Activated T-helper 2 cell treated with anti-CD3 and anti-CD28 coated beads, Interferon-gamma antibody, Interleukin-2, Interleukin-4, amounts not matched to agents 10 μg/mL and 5 μg/mL and 100 μg/mL, durations not matched to agents 14 hours and 24 hours and 36 hours (primary cell): ENCODE results near the gene HYAL4. TPM values are rescaled to one million over a fixed set of nuclear protein-coding genes. Genes with fewer than 3 reads are reported as not detected.
"Not testable (repeated sequence)": the region's sequence is repeated elsewhere in the genome, so short reads cannot be mapped to it uniquely, and the experiment has no call there.

Experiments
- DNase-seq: peaks from one replicate; pipeline ENCODE4 v3.0.0; 2021; ENCODE audit warnings: low spot score
- H3K27ac Mint-ChIP-seq: one replicate; pipeline ENCODE4 v1.8.0; 2021; ENCODE audit warnings: mixed read lengths
- H3K27me3 Mint-ChIP-seq: one replicate; pipeline ENCODE4 v1.8.0; 2021; ENCODE audit warnings: low read depth, mixed read lengths
- H3K36me3 Mint-ChIP-seq: one replicate; pipeline ENCODE4 v1.8.0; 2021; ENCODE audit warnings: low read depth, mixed read lengths
- H3K4me1 Mint-ChIP-seq: one replicate; pipeline ENCODE4 v1.8.0; 2021; ENCODE audit warnings: low read depth, mixed read lengths
- H3K4me3 Mint-ChIP-seq: one replicate; pipeline ENCODE4 v1.8.0; 2021; ENCODE audit warnings: low read depth, mild to moderate bottlenecking, moderate library complexity, mixed read lengths
- H3K9me3 Mint-ChIP-seq: one replicate; pipeline ENCODE4 v1.8.0; 2021; ENCODE audit warnings: mixed read lengths
- intact Hi-C: fragments of 100-400 bp; cut with micrococcal nuclease; formaldehyde crosslinking; loops from one replicate; pipeline ENCODE4 v1.15.1; 2023
- total RNA-seq: library from RNA; stranded (reverse); gene quantifications from 2 replicates; pipeline ENCODE4 v1.2.3, GENCODE V29; 2022

Gene HYAL4
- total RNA-seq, 1 donor from 2014 or later = not detected

GRCh38 chr7:123854291-123854690 is 9.3 kb downstream of the HYAL4 start:
- DNase-seq, intact Hi-C loops, H3K4me3 Mint-ChIP-seq, H3K27ac Mint-ChIP-seq, H3K27me3 Mint-ChIP-seq, H3K36me3 Mint-ChIP-seq, H3K9me3 Mint-ChIP-seq, H3K4me1 Mint-ChIP-seq: not testable (repeated sequence)

DNA sequence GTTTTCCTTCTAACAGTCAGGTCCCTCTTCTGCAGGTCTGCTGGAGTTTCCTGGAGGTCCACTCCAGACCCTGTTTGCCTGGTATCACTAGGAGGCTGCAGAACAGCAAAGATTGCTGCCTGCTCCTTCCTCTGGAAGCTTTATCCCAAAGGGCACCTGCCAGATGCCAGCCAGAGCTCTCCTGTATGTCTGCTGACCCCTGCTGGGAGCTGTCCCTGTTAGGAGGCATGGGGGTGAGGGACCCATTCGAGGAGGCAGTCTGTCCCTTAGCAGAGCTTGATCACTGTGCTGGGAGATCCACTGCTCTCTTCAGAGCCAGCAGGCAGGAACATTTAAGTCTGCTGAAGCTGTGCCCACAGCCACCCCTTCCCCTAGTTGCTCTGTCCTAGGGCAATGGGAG is 11.5 kb downstream of the HYAL4 start:
- H3K27ac Mint-ChIP-seq, H3K36me3 Mint-ChIP-seq, DNase-seq, H3K9me3 Mint-ChIP-seq, intact Hi-C loops, H3K27me3 Mint-ChIP-seq, H3K4me1 Mint-ChIP-seq, H3K4me3 Mint-ChIP-seq: not testable (repeated sequence)

DNA sequence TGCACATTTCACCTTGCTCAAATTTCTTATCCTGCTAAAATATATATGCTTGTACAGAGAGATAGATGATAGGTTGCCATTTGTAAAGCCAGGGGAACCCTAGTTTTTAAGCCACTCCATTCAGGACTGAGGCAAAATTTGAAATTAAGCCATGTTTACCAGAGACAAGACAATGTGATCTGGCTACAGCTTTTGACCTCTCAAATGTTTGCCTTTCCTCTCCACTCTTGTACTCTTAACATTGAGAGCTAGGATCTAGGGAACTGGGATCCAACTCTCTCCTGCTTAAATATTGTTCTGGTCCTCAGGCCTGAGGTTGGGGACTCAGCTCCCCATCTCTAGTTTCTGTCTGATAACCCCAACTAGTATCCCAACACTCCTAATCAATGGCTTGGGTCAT is 15.9 kb downstream of the HYAL4 start:
- no peaks in the 10 kb centered on the region for H3K36me3 Mint-ChIP-seq
- no peak overlapping the region for H3K27ac Mint-ChIP-seq
- peaks cover 8% of the 10 kb centered on the region for H3K27me3 Mint-ChIP-seq
- no peaks in the 10 kb centered on the region for H3K4me1 Mint-ChIP-seq
- H3K9me3 Mint-ChIP-seq = peaks cover 1% of the 10 kb centered on the region
- H3K4me3 Mint-ChIP-seq = no peak overlapping the region
- no peak for DNase-seq
- intact Hi-C loops = no loop called here

- no peaks in the 10 kb centered on the region for H3K4me1 Mint-ChIP-seq
- H3K27me3 Mint-ChIP-seq = peaks cover 6% of the 10 kb centered on the region
- DNase-seq = no peak
- H3K9me3 Mint-ChIP-seq = no peaks in the 10 kb centered on the region
- no peaks in the 10 kb centered on the region for H3K36me3 Mint-ChIP-seq
- no peak overlapping the region for H3K27ac Mint-ChIP-seq
- H3K4me3 Mint-ChIP-seq = no peak overlapping the region
- intact Hi-C loops = no loop called here
Observed at GRCh38 chr7:123862775-123863174, 17.8 kb downstream of the HYAL4 start.

- Mint-ChIP-seq H3K4me1 (no peaks in the 10 kb centered on the region), H3K27ac (no peak overlapping the region), H3K4me3 (no peak overlapping the region), H3K27me3 (peaks cover 6% of the 10 kb centered on the region), H3K9me3 (no peaks in the 10 kb centered on the region), H3K36me3 (no peaks in the 10 kb centered on the region)
- no peak for DNase-seq
- intact Hi-C loops = no loop called here
Observed at GRCh38 chr7:123863461-123863860, 18.5 kb downstream of the HYAL4 start.

DNA sequence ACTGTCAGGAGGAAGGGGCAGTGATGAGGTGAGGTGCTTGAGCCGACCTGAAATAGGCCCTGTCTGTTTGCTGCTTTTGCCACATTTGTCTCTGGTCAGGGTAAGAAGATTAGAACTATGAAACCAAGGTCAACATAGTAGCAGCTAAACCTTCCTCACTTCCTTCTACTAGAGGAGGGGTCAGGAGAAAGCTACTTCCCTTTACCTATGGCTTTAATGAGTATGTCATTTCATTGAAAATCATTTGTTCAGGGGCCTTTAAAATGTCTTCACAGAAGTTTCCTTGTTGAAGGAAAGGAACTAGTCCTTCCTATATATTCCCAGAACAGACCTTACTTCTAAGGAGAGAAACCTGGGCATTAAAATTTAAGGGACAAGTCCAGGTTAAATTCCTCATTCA is 19.0 kb downstream of the HYAL4 start:
- intact Hi-C loops = no loop called here
- no peaks in the 10 kb centered on the region for H3K36me3 Mint-ChIP-seq
- no peaks in the 10 kb centered on the region for H3K9me3 Mint-ChIP-seq
- no peak for DNase-seq
- no peaks in the 10 kb centered on the region for H3K4me1 Mint-ChIP-seq
- H3K27ac Mint-ChIP-seq = no peak overlapping the region
- H3K4me3 Mint-ChIP-seq = no peak overlapping the region
- H3K27me3 Mint-ChIP-seq = peaks cover 4% of the 10 kb centered on the region

- intact Hi-C loops = no loop called here
- H3K9me3 Mint-ChIP-seq = no peaks in the 10 kb centered on the region
Observed at GRCh38 chr7:123864436-123864835, 19.5 kb downstream of the HYAL4 start.

GRCh38 chr7:123864966-123865365 is 20.0 kb downstream of the HYAL4 start:
- DNase-seq = no peak
- no peaks in the 10 kb centered on the region for H3K9me3 Mint-ChIP-seq
- H3K27ac Mint-ChIP-seq = no peak overlapping the region
- H3K4me3 Mint-ChIP-seq = no peak overlapping the region
- peaks cover 4% of the 10 kb centered on the region for H3K27me3 Mint-ChIP-seq
- no peaks in the 10 kb centered on the region for H3K4me1 Mint-ChIP-seq
- intact Hi-C loops = loop anchor here (1.0 to 5.0 kb wide), 4 partner anchors 67 to 373 kb away; no protein-coding TSS in a partner anchor
- no peaks in the 10 kb centered on the region for H3K36me3 Mint-ChIP-seq

More at GRCh38 chr7:123864436-123864835, 19.5 kb downstream of the HYAL4 start:
- Mint-ChIP-seq H3K4me1 (no peaks in the 10 kb centered on the region), H3K27me3 (peaks cover 4% of the 10 kb centered on the region), H3K36me3 (no peaks in the 10 kb centered on the region), H3K27ac (no peak overlapping the region), H3K4me3 (no peak overlapping the region)
- DNase-seq = no peak

GRCh38 chr7:123865517-123866117 is 20.6 kb downstream of the HYAL4 start:
- no peaks in the 10 kb centered on the region for H3K36me3 Mint-ChIP-seq
- peaks cover 4% of the 10 kb centered on the region for H3K27me3 Mint-ChIP-seq
- no peak overlapping the region for H3K4me3 Mint-ChIP-seq
- H3K9me3 Mint-ChIP-seq = no peaks in the 10 kb centered on the region
- no peaks in the 10 kb centered on the region for H3K4me1 Mint-ChIP-seq
- DNase-seq = no peak
- no peak overlapping the region for H3K27ac Mint-ChIP-seq
- intact Hi-C loops = loop anchor here (1.0 to 5.0 kb wide), 4 partner anchors 67 to 373 kb away; no protein-coding TSS in a partner anchor

- intact Hi-C loops = loop anchor here (5.0 kb wide), 2 partner anchors 230 to 375 kb away; no protein-coding TSS in a partner anchor
- Mint-ChIP-seq H3K9me3 (no peaks in the 10 kb centered on the region), H3K4me1 (no peaks in the 10 kb centered on the region), H3K4me3 (no peak overlapping the region), H3K36me3 (no peaks in the 10 kb centered on the region), H3K27me3 (peaks cover 4% of the 10 kb centered on the region), H3K27ac (no peak overlapping the region)
- DNase-seq = no peak
Observed at GRCh38 chr7:123867225-123867624, 22.3 kb downstream of the HYAL4 start.

DNA sequence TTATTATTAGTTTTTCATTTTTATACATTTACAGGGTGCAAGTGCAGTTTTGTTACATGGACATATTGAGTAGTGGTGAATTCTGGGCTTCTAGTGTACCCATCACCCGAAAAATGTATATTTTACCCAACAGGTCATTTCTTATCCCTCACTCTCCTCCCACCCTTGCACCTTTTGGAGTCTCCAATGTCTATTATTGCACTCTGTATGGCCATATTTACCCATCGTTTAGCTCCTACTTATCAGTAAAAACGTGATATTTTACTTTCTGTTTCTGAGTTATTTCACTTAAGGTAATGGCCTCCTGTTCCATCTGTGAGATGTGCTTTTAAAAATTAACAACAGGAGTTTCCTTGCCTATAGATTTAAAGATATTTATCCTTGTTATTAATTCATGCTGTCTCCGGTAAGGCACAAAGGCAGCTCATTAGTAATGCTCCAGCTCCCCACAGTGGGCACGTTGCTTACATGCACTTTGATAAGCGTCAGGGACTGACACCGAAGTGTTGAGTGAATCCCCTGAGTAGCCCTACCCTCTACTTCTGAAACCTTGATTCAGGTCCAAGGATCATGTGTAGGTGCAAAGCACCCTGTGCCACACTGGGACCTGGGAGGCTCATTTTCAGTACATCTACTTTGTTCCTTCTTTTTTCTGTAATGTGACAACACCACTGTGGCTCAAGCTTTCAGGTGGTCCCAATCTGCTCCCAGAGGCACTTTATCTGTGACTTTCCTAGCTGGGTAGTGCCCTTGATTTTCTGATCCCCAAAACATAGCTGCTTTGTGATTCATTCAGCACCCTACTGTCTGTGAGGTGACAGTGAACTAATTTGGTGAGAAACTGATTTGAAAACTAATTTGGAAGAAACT is 27.3 kb downstream of the HYAL4 start:
- H3K27ac Mint-ChIP-seq = no peak overlapping the region
- H3K36me3 Mint-ChIP-seq = no peaks in the 10 kb centered on the region

GRCh38 chr7:123872908-123873307 is 27.9 kb downstream of the HYAL4 start:
- no peak overlapping the region for H3K27ac Mint-ChIP-seq
- H3K27me3 Mint-ChIP-seq = peaks cover 4% of the 10 kb centered on the region
- intact Hi-C loops = no loop called here
- no peak for DNase-seq
- H3K9me3 Mint-ChIP-seq = no peaks in the 10 kb centered on the region
- H3K4me1 Mint-ChIP-seq = no peaks in the 10 kb centered on the region
- H3K4me3 Mint-ChIP-seq = no peak overlapping the region
- H3K36me3 Mint-ChIP-seq = no peaks in the 10 kb centered on the region

More for the DNA sequence above, 27.3 kb downstream of the HYAL4 start:
- no peak for DNase-seq
- no peaks in the 10 kb centered on the region for H3K4me1 Mint-ChIP-seq
- H3K4me3 Mint-ChIP-seq = no peak overlapping the region
- intact Hi-C loops = no loop called here
- no peaks in the 10 kb centered on the region for H3K9me3 Mint-ChIP-seq
- H3K27me3 Mint-ChIP-seq = peaks cover 4% of the 10 kb centered on the region

GRCh38 chr7:123876557-123877256 is 31.7 kb downstream of the HYAL4 start:
- Mint-ChIP-seq H3K4me1 (no peaks in the 10 kb centered on the region), H3K4me3 (no peak overlapping the region), H3K27me3 (peaks cover 4% of the 10 kb centered on the region), H3K9me3 (no peaks in the 10 kb centered on the region), H3K36me3 (no peaks in the 10 kb centered on the region), H3K27ac (no peak overlapping the region)
- no peak for DNase-seq
- intact Hi-C loops = no loop called here
